GM12872 (cell line): ENCODE results near the gene SFXN5.

Experiments used
- TF ChIP-seq, protein P1 (sequence below): IDR thresholded peaks from 3 replicates; pipeline ENCODE4 v1.5.1; 2011; ENCODE audit warnings: low read depth, mild to moderate bottlenecking, low read length, moderate library complexity; ENCODE audit not compliant: insufficient read depth

The SFXN5 gene

DNA sequence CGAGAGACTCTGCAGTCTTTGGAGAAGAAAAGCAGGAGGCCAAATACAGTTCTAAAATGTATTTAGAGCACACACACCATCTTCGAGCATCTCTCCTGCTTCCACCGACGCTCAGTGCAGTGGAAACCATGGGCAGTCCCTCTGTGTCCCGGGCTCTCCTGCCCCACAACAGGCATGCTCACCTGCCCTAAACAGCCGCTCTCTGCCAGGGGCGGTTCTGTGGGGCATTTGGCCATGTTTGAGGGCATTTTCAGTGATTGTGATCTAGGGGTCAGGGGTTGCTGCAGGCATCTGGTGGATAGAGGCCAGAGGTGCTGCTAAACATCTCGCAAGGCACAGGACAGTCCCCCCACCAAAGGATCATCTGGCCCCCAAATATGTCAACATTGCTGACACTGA, 98.4 kb downstream of the SFXN5 start:
- TF ChIP-seq, protein P1, sequence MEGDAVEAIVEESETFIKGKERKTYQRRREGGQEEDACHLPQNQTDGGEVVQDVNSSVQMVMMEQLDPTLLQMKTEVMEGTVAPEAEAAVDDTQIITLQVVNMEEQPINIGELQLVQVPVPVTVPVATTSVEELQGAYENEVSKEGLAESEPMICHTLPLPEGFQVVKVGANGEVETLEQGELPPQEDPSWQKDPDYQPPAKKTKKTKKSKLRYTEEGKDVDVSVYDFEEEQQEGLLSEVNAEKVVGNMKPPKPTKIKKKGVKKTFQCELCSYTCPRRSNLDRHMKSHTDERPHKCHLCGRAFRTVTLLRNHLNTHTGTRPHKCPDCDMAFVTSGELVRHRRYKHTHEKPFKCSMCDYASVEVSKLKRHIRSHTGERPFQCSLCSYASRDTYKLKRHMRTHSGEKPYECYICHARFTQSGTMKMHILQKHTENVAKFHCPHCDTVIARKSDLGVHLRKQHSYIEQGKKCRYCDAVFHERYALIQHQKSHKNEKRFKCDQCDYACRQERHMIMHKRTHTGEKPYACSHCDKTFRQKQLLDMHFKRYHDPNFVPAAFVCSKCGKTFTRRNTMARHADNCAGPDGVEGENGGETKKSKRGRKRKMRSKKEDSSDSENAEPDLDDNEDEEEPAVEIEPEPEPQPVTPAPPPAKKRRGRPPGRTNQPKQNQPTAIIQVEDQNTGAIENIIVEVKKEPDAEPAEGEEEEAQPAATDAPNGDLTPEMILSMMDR: no peak

GRCh38 chr2:72972352-72973136, 99.0 kb downstream of the SFXN5 start:
- TF ChIP-seq, protein P1: no peak

- TF ChIP-seq, protein P1: no peak
Observed at GRCh38 chr2:72971036-72971435, 100.5 kb downstream of the SFXN5 start.

GRCh38 chr2:72969706-72970105, 101.8 kb downstream of the SFXN5 start:
- TF ChIP-seq, protein P1: no peak

- TF ChIP-seq, protein P1: no peak
Observed at GRCh38 chr2:72968286-72968685, 103.2 kb downstream of the SFXN5 start.

GRCh38 chr2:72965770-72966450, 105.6 kb downstream of the SFXN5 start:
- TF ChIP-seq, protein P1: no peak

- TF ChIP-seq, protein P1: no peak
Observed at GRCh38 chr2:72965016-72965415, 106.5 kb downstream of the SFXN5 start.
